GM23338 (cell line): ENCODE results near the gene ALDH3A2.

Experiments used
- CREB1 ChIP-seq: fragments of 250-450 bp; sonication (Bioruptor Pico); IDR thresholded peaks from 2 replicates; pipeline ENCODE4 v1.5.0; 2020; ENCODE audit warnings: low read depth, mild to moderate bottlenecking, moderate library complexity
- CTCF ChIP-seq, 2 experiments: fragments of 200-600 bp in 1 of 2; sonication (generic) in 1 of 2; conservative IDR thresholded peaks; 2 replicates each; pipeline versions ENCODE4 v1.5.1 to v1.6.1; 2016 to 2017; ENCODE audit warnings: antibody characterized with exemption in 2 of 2, low read depth in 2 of 2, mild to moderate bottlenecking in 2 of 2, moderate library complexity in 1 of 2
- EZH2 ChIP-seq: fragments of 200-600 bp; sonication (generic); IDR thresholded peaks from one replicate; pipeline ENCODE4 v1.8.0; 2017; ENCODE audit warnings: antibody characterized with exemption, mild to moderate bottlenecking, low read depth; ENCODE audit not compliant: unreplicated experiment
- EZH2phosphoT487 ChIP-seq: fragments of 200-600 bp; sonication (generic); IDR thresholded peaks from one replicate; pipeline ENCODE4 v1.8.1; 2018; ENCODE audit warnings: antibody characterized with exemption; ENCODE audit not compliant: unreplicated experiment
- JUNB ChIP-seq: IDR thresholded peaks from one replicate; pipeline ENCODE4 v1.6.1; 2016; ENCODE audit warnings: antibody characterized with exemption; ENCODE audit not compliant: unreplicated experiment
- NANOG ChIP-seq: IDR thresholded peaks from 2 replicates; pipeline ENCODE4 v1.6.1; 2016; ENCODE audit warnings: antibody characterized with exemption, borderline replicate concordance
- POLR2AphosphoS5 ChIP-seq: IDR thresholded peaks from 2 replicates; pipeline ENCODE4 v1.6.1; 2016; ENCODE audit warnings: antibody characterized with exemption, low read depth
- STAT1 ChIP-seq: IDR thresholded peaks from one replicate; pipeline ENCODE4 v1.6.1; 2016; ENCODE audit warnings: antibody characterized with exemption; ENCODE audit not compliant: unreplicated experiment
- ZNF114 ChIP-seq: fragments of 250-450 bp; sonication (Bioruptor Pico); IDR thresholded peaks from 2 replicates; pipeline ENCODE4 v1.5.0; 2020; ENCODE audit warnings: mild to moderate bottlenecking, moderate library complexity
- ZNF331 ChIP-seq: fragments of 250-450 bp; sonication (Bioruptor Pico); IDR thresholded peaks from 2 replicates; pipeline ENCODE4 v1.5.0; 2020; ENCODE audit warnings: low read depth, mild to moderate bottlenecking, moderate library complexity
- ZNF462 ChIP-seq: fragments of 250-450 bp; sonication (Bioruptor Pico); IDR thresholded peaks from 2 replicates; pipeline ENCODE4 v1.5.0; 2020; ENCODE audit warnings: mild to moderate bottlenecking, moderate library complexity
- TF ChIP-seq, protein P1 (sequence below): IDR thresholded peaks from one replicate; pipeline ENCODE4 v1.6.1; 2018; ENCODE audit warnings: antibody characterized with exemption; ENCODE audit not compliant: unreplicated experiment

DNA sequence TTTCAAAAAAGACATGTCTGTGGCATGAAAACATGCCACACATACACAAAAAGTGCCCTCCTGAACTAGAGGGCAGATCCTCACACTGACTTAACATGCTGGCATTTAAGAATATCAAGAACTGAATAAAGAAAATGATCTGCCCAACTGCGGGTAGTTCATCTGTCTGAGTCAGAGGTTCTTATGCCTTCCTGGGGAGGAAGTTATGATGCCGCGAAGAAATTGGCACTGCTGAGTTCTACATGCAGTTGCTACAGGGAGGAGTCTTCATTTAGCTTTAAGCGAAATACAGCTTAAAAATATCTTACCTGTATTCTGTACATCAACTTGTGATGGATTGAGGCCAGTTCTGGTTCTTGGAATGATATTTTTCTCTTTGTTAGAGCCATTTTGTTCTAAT lies 6.3 kb downstream of the ALDH3A2 start:
- TF ChIP-seq CTCF (conservative IDR thresholded peaks at IDR 0.05; ENCODE audit: low read depth in 2 of 2) (no peak), EZH2 (no peak), POLR2AphosphoS5 (no peak), EZH2phosphoT487 (no peak), CREB1 (CRISPR knock-in tag) (no peak), NANOG (no peak), JUNB (no peak), STAT1 (no peak), ZNF331 (no peak), ZNF462 (no peak), ZNF114 (CRISPR knock-in tag) (no peak)
- TF ChIP-seq, protein P1, sequence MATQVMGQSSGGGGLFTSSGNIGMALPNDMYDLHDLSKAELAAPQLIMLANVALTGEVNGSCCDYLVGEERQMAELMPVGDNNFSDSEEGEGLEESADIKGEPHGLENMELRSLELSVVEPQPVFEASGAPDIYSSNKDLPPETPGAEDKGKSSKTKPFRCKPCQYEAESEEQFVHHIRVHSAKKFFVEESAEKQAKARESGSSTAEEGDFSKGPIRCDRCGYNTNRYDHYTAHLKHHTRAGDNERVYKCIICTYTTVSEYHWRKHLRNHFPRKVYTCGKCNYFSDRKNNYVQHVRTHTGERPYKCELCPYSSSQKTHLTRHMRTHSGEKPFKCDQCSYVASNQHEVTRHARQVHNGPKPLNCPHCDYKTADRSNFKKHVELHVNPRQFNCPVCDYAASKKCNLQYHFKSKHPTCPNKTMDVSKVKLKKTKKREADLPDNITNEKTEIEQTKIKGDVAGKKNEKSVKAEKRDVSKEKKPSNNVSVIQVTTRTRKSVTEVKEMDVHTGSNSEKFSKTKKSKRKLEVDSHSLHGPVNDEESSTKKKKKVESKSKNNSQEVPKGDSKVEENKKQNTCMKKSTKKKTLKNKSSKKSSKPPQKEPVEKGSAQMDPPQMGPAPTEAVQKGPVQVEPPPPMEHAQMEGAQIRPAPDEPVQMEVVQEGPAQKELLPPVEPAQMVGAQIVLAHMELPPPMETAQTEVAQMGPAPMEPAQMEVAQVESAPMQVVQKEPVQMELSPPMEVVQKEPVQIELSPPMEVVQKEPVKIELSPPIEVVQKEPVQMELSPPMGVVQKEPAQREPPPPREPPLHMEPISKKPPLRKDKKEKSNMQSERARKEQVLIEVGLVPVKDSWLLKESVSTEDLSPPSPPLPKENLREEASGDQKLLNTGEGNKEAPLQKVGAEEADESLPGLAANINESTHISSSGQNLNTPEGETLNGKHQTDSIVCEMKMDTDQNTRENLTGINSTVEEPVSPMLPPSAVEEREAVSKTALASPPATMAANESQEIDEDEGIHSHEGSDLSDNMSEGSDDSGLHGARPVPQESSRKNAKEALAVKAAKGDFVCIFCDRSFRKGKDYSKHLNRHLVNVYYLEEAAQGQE: no peak
